ENCODE results near the gene RGS3. TPM values are rescaled to one million over a fixed set of nuclear protein-coding genes. Genes with fewer than 3 reads are reported as not detected.

RGS3 gene
- total RNA-seq, 1 experiment from 2014 or later = 39.4 TPM

DNA sequence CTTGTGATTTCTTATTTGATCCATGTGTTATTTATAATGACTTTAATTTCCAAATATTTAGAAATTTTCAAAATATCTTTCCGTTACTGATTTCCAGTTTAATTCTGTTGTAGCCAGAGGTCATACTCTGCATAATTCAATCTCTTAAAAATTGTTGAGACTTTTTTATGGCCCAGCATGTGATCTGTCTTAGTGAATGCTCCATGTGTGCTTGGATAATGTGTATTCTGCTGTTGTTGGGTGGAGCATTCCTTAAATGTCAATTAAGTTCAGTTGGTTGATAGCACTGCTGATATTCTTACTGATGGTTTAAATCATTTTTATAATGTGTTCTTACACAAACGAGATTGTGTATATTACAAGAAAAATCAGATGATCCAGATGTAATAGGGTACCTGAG is 180.8 kb downstream of the RGS3 start:
- DNase-seq (ENCODE audit: low read depth, low spot score) = no peak
- H3K27me3 ChIP-seq (ENCODE audit: insufficient read depth, low read length) = no peaks in the 10 kb centered on the region
- no peak for TF ChIP-seq SP1 (IDR thresholded peaks at IDR 0.05; ENCODE audit: low read depth)
- no peak for TF ChIP-seq CEBPB (IDR thresholded peaks at IDR 0.05; ENCODE audit: low read depth)
- no peak for TF ChIP-seq POLR2AphosphoS5 (IDR thresholded peaks at IDR 0.05; ENCODE audit: low read depth, low read length)
- no peak for TF ChIP-seq CBX3 (IDR thresholded peaks at IDR 0.05; ENCODE audit: low read depth)
- no peak for TF ChIP-seq YY1 (IDR thresholded peaks at IDR 0.05; ENCODE audit: extremely low read depth, insufficient replicate concordance, low read depth, low read length)
- no peak for TF ChIP-seq JUND (IDR thresholded peaks at IDR 0.05)
- no peak for TF ChIP-seq REST (IDR thresholded peaks at IDR 0.05; ENCODE audit: low read depth)
- TF ChIP-seq, protein P1, sequence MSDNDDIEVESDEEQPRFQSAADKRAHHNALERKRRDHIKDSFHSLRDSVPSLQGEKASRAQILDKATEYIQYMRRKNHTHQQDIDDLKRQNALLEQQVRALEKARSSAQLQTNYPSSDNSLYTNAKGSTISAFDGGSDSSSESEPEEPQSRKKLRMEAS (IDR thresholded peaks at IDR 0.05) = no peak
- TF ChIP-seq, protein P2, sequence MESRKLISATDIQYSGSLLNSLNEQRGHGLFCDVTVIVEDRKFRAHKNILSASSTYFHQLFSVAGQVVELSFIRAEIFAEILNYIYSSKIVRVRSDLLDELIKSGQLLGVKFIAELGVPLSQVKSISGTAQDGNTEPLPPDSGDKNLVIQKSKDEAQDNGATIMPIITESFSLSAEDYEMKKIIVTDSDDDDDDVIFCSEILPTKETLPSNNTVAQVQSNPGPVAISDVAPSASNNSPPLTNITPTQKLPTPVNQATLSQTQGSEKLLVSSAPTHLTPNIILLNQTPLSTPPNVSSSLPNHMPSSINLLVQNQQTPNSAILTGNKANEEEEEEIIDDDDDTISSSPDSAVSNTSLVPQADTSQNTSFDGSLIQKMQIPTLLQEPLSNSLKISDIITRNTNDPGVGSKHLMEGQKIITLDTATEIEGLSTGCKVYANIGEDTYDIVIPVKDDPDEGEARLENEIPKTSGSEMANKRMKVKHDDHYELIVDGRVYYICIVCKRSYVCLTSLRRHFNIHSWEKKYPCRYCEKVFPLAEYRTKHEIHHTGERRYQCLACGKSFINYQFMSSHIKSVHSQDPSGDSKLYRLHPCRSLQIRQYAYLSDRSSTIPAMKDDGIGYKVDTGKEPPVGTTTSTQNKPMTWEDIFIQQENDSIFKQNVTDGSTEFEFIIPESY (IDR thresholded peaks at IDR 0.05; ENCODE audit: extremely low read depth, insufficient replicate concordance, low read length) = no peak
- TF ChIP-seq ZFX (IDR thresholded peaks at IDR 0.05) = no peak
- TF ChIP-seq EGR1 (IDR thresholded peaks at IDR 0.05; ENCODE audit: low read depth) = no peak
- no peak for TF ChIP-seq SRF (IDR thresholded peaks at IDR 0.05; ENCODE audit: low read depth)
- TF ChIP-seq, protein P3, sequence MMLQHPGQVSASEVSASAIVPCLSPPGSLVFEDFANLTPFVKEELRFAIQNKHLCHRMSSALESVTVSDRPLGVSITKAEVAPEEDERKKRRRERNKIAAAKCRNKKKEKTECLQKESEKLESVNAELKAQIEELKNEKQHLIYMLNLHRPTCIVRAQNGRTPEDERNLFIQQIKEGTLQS (IDR thresholded peaks at IDR 0.05) = no peak
- no peak for TF ChIP-seq POLR2A (IDR thresholded peaks at IDR 0.05; ENCODE audit: borderline replicate concordance, extremely low read depth, insufficient read depth, insufficient read length)
- TF ChIP-seq FOSL1 (IDR thresholded peaks at IDR 0.05; ENCODE audit: low read depth) = no peak
- CTCF ChIA-PET = interaction anchor here (0.7 kb wide), 1 partner anchor 53 kb away, joined by 3 read pairs; no protein-coding TSS in a partner anchor
- POLR2A ChIA-PET = interaction anchor here (0.7 kb wide), 1 partner anchor 65 kb away, joined by 3 read pairs; no protein-coding TSS in a partner anchor
- intact Hi-C loops (cut with micrococcal nuclease) = no loop called here
- no peak overlapping the region for H3K9ac ChIP-seq (ENCODE audit: low read length)
- no peak overlapping the region for H3K4me2 ChIP-seq (ENCODE audit: low read length)
- no peaks in the 10 kb centered on the region for H3K9me2 ChIP-seq (ENCODE audit: insufficient read depth)
- H3K27ac ChIP-seq (ENCODE audit: low read depth, low read length) = no peak overlapping the region
- no peaks in the 10 kb centered on the region for H3K9me3 ChIP-seq (ENCODE audit: control insufficient read depth in 1 of 2, insufficient read depth in 1 of 2, low read depth in 1 of 2, low read length in 2 of 2)
- H3K4me1 ChIP-seq (ENCODE audit: control insufficient read depth in 1 of 2, insufficient read depth in 2 of 2, low read length in 2 of 2) = no peaks in the 10 kb centered on the region
- H4K20me1 ChIP-seq (ENCODE audit: insufficient read depth) = no peaks in the 10 kb centered on the region
- H3K36me3 ChIP-seq (ENCODE audit: control insufficient read depth in 1 of 2, insufficient read depth in 2 of 2, low read length in 2 of 2) = no peaks in the 10 kb centered on the region
- RAD21 ChIA-PET (ENCODE audit: low non-redundant PET in 1 of 2, low total read pairs in 2 of 2, uncharacterized antibody in 2 of 2, unreplicated experiment in 2 of 2) = no interaction called here
- H2AFZ ChIP-seq (ENCODE audit: low read depth, low read length, poor library complexity, severe bottlenecking) = no peak overlapping the region
- ATAC-seq = no peak
- H3K79me2 ChIP-seq (ENCODE audit: insufficient read depth, low read length) = no peaks in the 10 kb centered on the region
- H3K4me3 ChIP-seq (replicated peaks in 1 of 2; ENCODE audit: low read depth in 1 of 2, low read length in 2 of 2) = no peak overlapping the region
- no TSS peak for BruUV-seq (replicated peaks)
